HL-60 (cell line): Measurements from ENCODE around the gene RPN2.

Experiments used
- POLR2AphosphoS5 ChIP-seq: IDR thresholded peaks from 2 replicates; pipeline ENCODE4 v1.6.1; 2012; ENCODE audit warnings: low read depth
- TF ChIP-seq, protein P1 (sequence below): IDR thresholded peaks from one replicate; pipeline ENCODE4 v1.5.1; 2011; ENCODE audit warnings: low read length, control low read depth, inconsistent platforms; ENCODE audit not compliant: insufficient read depth

DNA sequence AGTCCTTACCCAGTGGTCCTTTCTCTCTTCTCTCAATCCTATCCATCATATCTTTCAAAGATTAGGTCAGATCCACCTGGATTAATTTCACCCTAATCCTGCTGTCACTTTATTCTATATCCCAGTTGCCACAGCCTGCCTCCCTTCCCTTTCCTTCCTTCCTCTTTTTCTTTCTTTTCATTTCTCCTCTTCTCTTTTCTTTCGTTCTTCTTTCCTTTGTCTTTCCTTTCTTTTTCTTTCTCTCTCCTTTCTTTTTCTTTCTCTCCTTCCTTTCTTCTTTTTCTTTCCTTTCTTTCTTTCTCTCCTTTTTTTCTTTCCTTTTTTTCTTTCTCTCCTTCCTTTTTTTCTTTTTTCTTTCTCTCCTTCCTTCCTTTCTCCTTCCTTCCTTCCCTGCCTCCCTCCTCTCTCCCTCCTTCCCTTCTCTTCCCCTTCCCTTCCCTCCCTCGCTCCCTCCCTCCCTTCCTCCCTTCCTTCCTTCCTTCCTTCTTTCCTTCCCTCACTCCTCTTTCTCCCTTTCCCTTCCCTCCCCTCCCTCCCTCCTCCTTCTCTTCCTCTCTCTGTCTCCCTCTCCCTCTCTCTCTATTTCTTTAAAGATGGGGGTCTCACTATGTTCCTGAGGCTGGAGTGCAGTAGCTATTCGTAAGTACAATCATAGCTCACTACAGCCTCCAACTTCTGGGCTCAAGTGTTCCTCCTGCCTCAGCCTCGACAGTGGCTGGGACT lies 15.1 kb upstream of the RPN2 start:
- TF ChIP-seq, protein P1, sequence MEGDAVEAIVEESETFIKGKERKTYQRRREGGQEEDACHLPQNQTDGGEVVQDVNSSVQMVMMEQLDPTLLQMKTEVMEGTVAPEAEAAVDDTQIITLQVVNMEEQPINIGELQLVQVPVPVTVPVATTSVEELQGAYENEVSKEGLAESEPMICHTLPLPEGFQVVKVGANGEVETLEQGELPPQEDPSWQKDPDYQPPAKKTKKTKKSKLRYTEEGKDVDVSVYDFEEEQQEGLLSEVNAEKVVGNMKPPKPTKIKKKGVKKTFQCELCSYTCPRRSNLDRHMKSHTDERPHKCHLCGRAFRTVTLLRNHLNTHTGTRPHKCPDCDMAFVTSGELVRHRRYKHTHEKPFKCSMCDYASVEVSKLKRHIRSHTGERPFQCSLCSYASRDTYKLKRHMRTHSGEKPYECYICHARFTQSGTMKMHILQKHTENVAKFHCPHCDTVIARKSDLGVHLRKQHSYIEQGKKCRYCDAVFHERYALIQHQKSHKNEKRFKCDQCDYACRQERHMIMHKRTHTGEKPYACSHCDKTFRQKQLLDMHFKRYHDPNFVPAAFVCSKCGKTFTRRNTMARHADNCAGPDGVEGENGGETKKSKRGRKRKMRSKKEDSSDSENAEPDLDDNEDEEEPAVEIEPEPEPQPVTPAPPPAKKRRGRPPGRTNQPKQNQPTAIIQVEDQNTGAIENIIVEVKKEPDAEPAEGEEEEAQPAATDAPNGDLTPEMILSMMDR = no peak
- no peak for TF ChIP-seq POLR2AphosphoS5
